Keratinocyte (primary cell): ENCODE results near the gene MORN5. TPM values are rescaled to one million over a fixed set of nuclear protein-coding genes. Genes with fewer than 3 reads are reported as not detected.

Experiments used
- DNase-seq: peaks from one replicate; pipeline ENCODE4 v3.0.0-alpha.2; 2011; ENCODE audit warnings: low read depth, missing footprints, low spot score
- FAIRE-seq: peaks from 2 replicates; lab custom pipeline; 2011; peaks lifted over from hg19 to GRCh38; lab: Jason Lieb, UNC
- H2AFZ ChIP-seq: 2 replicates; pipeline ENCODE4 v1.6.0; 2012; ENCODE audit warnings: low read length, control low read depth, inconsistent platforms; ENCODE audit not compliant: control insufficient read depth
- H3K27ac ChIP-seq: 2 replicates; pipeline ENCODE4 v1.5.1; 2011; ENCODE audit warnings: low read length; ENCODE audit not compliant: control insufficient read depth, insufficient read depth
- H3K27me3 ChIP-seq: 3 replicates; pipeline ENCODE4 v1.6.0; 2011; ENCODE audit warnings: low read length; ENCODE audit not compliant: control insufficient read depth, insufficient read depth; ENCODE audit errors: extremely low read depth
- H3K36me3 ChIP-seq, 2 experiments: 2 replicates in 1 of 2; 3 replicates in 1 of 2; pipeline ENCODE4 v1.5.1; 2011; ENCODE audit warnings: low read length in 2 of 2, mild to moderate bottlenecking in 1 of 2; ENCODE audit not compliant: control insufficient read depth in 2 of 2, insufficient read depth in 2 of 2; ENCODE audit errors: extremely low read depth in 1 of 2
- H3K4me1 ChIP-seq: 3 replicates; pipeline ENCODE4 v1.5.1; 2011; ENCODE audit warnings: low read length; ENCODE audit not compliant: control insufficient read depth, insufficient read depth; ENCODE audit errors: extremely low read depth
- H3K4me2 ChIP-seq: 3 replicates; pipeline ENCODE4 v1.6.0; 2011; ENCODE audit warnings: low read depth, low read length; ENCODE audit not compliant: control insufficient read depth, insufficient read depth; ENCODE audit errors: extremely low read depth
- H3K4me3 ChIP-seq, 3 experiments: fragments of 200-600 bp in 1 of 3; sonication (generic) in 1 of 3; 2 replicates in 2 of 3; 3 replicates in 1 of 3; pipeline ENCODE4 v1.5.1; 2011 to 2016; ENCODE audit warnings: low read length in 3 of 3, mild to moderate bottlenecking in 3 of 3, control low read depth in 2 of 3, inconsistent platforms in 1 of 3, low read depth in 1 of 3, mixed read lengths in 1 of 3, mixed run types in 1 of 3, moderate library complexity in 1 of 3; ENCODE audit not compliant: control insufficient read depth in 2 of 3, insufficient read depth in 2 of 3; ENCODE audit errors: extremely low read depth in 1 of 3
- H3K79me2 ChIP-seq: 2 replicates; pipeline ENCODE4 v1.6.0; 2012; ENCODE audit warnings: low read length; ENCODE audit not compliant: control insufficient read depth, insufficient read depth
- H3K9ac ChIP-seq: 3 replicates; pipeline ENCODE4 v1.6.0; 2011; ENCODE audit warnings: low read length; ENCODE audit not compliant: control insufficient read depth, insufficient read depth; ENCODE audit errors: extremely low read depth
- H3K9me1 ChIP-seq: 3 replicates; pipeline ENCODE4 v1.6.0; 2011; ENCODE audit warnings: low read length; ENCODE audit not compliant: control insufficient read depth, insufficient read depth; ENCODE audit errors: extremely low read depth
- H3K9me3 ChIP-seq: 2 replicates; pipeline ENCODE4 v1.5.1; 2012; ENCODE audit warnings: low read depth, low read length; ENCODE audit not compliant: control insufficient read depth
- H4K20me1 ChIP-seq: 3 replicates; pipeline ENCODE4 v1.6.0; 2011; ENCODE audit warnings: low read length; ENCODE audit not compliant: control insufficient read depth, insufficient read depth; ENCODE audit errors: extremely low read depth
- EZH2 ChIP-seq: IDR thresholded peaks from one replicate; pipeline ENCODE4 v1.6.1; 2012; ENCODE audit warnings: inconsistent platforms, mild to moderate bottlenecking, low read length, moderate library complexity
- dilution Hi-C: fragments of 300-500 bp; cut with MboI; formaldehyde crosslinking; loops from one replicate; pipeline ENCODE4 v1.7.0; 2020; ENCODE audit warnings: low sequenced_read_pairs; ENCODE audit not compliant: extremely low pct_ligation_motif_present
- polyA plus RNA-seq, 5 experiments: library from polyadenylated mRNA; depleted of rRNA in 3 of 5; stranded (reverse) in 3 of 5; stranded (forward) in 1 of 5; unstranded in 1 of 5; fragments of >200 nt; gene quantifications; 1 replicate in 1 of 5; 2 replicates in 3 of 5; 3 replicates in 1 of 5; pipeline versions ENCODE4 v1.2.1 to v1.2.3, GENCODE V29; 2011 to 2012; ENCODE audit warnings: missing spikeins in 2 of 5, low read depth in 1 of 5, low replicate concordance in 1 of 5
- TF ChIP-seq, protein P1 (sequence below), 3 experiments: IDR thresholded peaks in 1 of 3; conservative IDR thresholded peaks in 1 of 3; optimal IDR thresholded peaks in 1 of 3; 2 replicates in 2 of 3; 3 replicates in 1 of 3; pipeline versions ENCODE3 to v1.5.1; 2011; ENCODE audit warnings: low read length in 3 of 3, mild to moderate bottlenecking in 3 of 3, moderate library complexity in 2 of 3, control low read depth in 1 of 3, inconsistent platforms in 1 of 3; ENCODE audit not compliant: insufficient read depth in 2 of 3; ENCODE audit errors: extremely low read depth in 1 of 3

The MORN5 gene
- polyA plus RNA-seq, 1 donor (not counting 4 experiments of a cell fraction or from before 2014, with no cell fraction given) = not detected

DNA sequence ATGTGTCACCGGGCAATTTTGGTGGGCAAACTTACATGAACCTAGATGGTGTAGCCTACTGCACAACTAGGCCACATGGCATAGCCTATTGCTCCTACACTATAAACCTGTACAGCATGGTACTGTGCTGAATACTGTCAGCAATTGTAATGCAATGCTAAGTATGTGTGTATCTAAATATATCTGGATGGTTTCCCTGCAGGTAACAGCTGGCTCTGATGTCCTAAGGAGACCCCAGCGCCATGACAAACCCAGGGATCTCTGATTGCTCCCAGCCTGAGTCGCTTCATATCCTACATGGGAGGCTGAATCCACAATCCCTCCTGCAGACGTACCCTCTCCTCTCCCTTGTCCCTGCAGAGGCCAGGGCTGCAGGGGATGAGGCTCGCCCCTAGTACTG is 40.0 kb upstream of the MORN5 start:
- FAIRE-seq = no peak
- Histone ChIP-seq H3K9me1 (no peaks in the 10 kb centered on the region), H3K4me2 (no peak overlapping the region), H3K9ac (no peak overlapping the region), H4K20me1 (no peaks in the 10 kb centered on the region), H3K4me1 (peaks cover 8% of the 10 kb centered on the region), H3K27ac (no peak overlapping the region), H3K4me3 (no peak overlapping the region), H3K36me3 (no peaks in the 10 kb centered on the region), H3K79me2 (no peaks in the 10 kb centered on the region), H2AFZ (no peak overlapping the region), H3K9me3 (no peaks in the 10 kb centered on the region), H3K27me3 (peaks cover 3% of the 10 kb centered on the region)
- no peak for DNase-seq
- no peak for TF ChIP-seq EZH2
- TF ChIP-seq, protein P1, sequence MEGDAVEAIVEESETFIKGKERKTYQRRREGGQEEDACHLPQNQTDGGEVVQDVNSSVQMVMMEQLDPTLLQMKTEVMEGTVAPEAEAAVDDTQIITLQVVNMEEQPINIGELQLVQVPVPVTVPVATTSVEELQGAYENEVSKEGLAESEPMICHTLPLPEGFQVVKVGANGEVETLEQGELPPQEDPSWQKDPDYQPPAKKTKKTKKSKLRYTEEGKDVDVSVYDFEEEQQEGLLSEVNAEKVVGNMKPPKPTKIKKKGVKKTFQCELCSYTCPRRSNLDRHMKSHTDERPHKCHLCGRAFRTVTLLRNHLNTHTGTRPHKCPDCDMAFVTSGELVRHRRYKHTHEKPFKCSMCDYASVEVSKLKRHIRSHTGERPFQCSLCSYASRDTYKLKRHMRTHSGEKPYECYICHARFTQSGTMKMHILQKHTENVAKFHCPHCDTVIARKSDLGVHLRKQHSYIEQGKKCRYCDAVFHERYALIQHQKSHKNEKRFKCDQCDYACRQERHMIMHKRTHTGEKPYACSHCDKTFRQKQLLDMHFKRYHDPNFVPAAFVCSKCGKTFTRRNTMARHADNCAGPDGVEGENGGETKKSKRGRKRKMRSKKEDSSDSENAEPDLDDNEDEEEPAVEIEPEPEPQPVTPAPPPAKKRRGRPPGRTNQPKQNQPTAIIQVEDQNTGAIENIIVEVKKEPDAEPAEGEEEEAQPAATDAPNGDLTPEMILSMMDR (optimal IDR thresholded peaks at IDR 0.05 in 1 of 3, IDR thresholded peaks at IDR 0.05 in 1 of 3, conservative IDR thresholded peaks at IDR 0.05 in 1 of 3; ENCODE audit: extremely low read depth in 1 of 3, insufficient read depth in 2 of 3, low read length in 3 of 3) = no peak
- dilution Hi-C loops = no loop called here

DNA sequence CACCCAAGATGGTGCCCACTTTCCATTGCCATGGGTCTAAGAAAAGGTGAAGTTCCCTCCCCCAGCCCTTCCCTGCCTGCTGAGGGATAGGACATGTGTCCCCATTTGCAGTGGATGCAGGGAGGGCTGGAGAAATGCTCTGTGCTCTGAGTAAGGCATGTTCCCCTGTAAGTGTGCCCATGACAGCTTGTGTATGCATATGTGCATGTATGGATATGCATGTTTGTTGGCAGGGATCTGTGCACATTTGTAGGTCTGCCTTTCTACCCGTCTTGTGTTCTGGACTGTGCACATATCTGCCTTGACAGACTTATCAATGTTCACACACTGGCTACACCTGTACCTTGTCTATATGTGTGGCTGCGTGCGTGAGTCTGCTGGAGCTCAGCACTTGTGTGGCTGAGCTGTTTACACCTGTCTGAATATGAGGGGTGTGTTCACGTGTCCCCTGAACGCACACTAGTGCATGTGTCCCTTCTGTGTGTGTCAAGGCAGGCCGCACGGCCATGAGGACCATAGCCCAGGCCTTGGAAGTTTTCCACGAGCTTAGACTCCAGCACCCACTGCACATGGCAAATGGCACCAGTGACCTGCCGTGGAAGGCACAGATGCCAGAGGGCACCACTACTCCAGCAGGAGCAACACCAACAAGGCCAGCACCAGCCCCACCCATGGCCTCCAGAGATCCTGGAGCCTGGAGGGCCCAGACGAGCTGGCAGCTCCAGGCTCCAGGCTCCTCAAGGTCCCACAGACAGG is 39.2 kb upstream of the MORN5 start:
- no peaks in the 10 kb centered on the region for H3K9me1 ChIP-seq

More for the DNA sequence above, 39.2 kb upstream of the MORN5 start:
- Histone ChIP-seq H3K79me2 (no peaks in the 10 kb centered on the region), H3K4me3 (no peak overlapping the region), H3K4me2 (no peak overlapping the region), H3K4me1 (peaks cover 11% of the 10 kb centered on the region), H2AFZ (no peak overlapping the region), H4K20me1 (no peaks in the 10 kb centered on the region), H3K9me3 (no peaks in the 10 kb centered on the region), H3K36me3 (no peaks in the 10 kb centered on the region), H3K27ac (no peak overlapping the region), H3K27me3 (peaks cover 3% of the 10 kb centered on the region), H3K9ac (no peak overlapping the region)
- DNase-seq (no peak), FAIRE-seq (no peak)
- no peak for TF ChIP-seq EZH2
- TF ChIP-seq, protein P1 (optimal IDR thresholded peaks at IDR 0.05 in 1 of 3, IDR thresholded peaks at IDR 0.05 in 1 of 3, conservative IDR thresholded peaks at IDR 0.05 in 1 of 3; ENCODE audit: extremely low read depth in 1 of 3, insufficient read depth in 2 of 3, low read length in 3 of 3) = no peak
- dilution Hi-C loops = no loop called here
